ENCODE data around the gene PHACTR1.
"Not testable (repeated sequence)": the region's sequence is repeated elsewhere in the genome, so short reads cannot be mapped to it uniquely, and the experiment has no call there.

The PHACTR1 gene

DNA sequence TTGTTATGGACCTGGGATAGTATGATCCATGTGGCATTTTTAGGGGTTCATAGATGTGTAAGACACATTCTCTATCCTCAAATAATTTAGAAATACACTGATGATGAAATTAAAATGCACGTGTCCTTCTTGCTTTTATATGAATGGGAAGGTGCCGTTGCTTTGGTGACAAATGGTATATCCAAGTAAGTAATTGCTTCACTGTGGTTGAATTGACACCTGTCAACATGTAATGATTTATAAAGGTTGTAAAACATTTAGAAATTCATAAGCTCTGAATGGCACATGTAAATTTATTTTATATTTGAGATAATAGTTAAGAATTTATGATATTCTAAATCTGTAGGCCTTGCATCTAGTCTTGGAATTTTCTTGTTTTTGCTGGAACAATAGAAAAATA, 227.0 kb downstream of the PHACTR1 start:
- DNase-seq (ENCODE audit: low read depth), result no peak
- no peak overlapping the region for H3K4me3 ChIP-seq (ENCODE audit: low read length)
- no peak for TF ChIP-seq CTCF (conservative IDR thresholded peaks at IDR 0.05; ENCODE audit: low read depth, low read length)

- TF ChIP-seq CTCF (conservative IDR thresholded peaks at IDR 0.05; ENCODE audit: low read depth, low read length), result no peak
- no peak overlapping the region for H3K4me3 ChIP-seq (ENCODE audit: low read length)
- no peak for DNase-seq (ENCODE audit: low read depth)
Observed at GRCh38 chr6:12944001-12944400, 227.4 kb downstream of the PHACTR1 start.

- H3K4me3 ChIP-seq (ENCODE audit: low read length); DNase-seq (ENCODE audit: low read depth): not testable (repeated sequence)
Observed at GRCh38 chr6:12944528-12944927, 228.0 kb downstream of the PHACTR1 start.

- TF ChIP-seq CTCF (conservative IDR thresholded peaks at IDR 0.05; ENCODE audit: low read depth, low read length), result no peak
- DNase-seq (ENCODE audit: low read depth), result no peak
Observed at GRCh38 chr6:12947151-12947871, 230.7 kb downstream of the PHACTR1 start.

GRCh38 chr6:12947967-12948366, 231.4 kb downstream of the PHACTR1 start:
- DNase-seq (ENCODE audit: low read depth), result no peak
- no peak overlapping the region for H3K4me3 ChIP-seq (ENCODE audit: low read length)
- TF ChIP-seq CTCF (conservative IDR thresholded peaks at IDR 0.05; ENCODE audit: low read depth, low read length), result no peak

More at GRCh38 chr6:12947151-12947871, 230.7 kb downstream of the PHACTR1 start:
- no peak overlapping the region for H3K4me3 ChIP-seq (ENCODE audit: low read length)

GRCh38 chr6:12950976-12951375, 234.4 kb downstream of the PHACTR1 start:
- DNase-seq (ENCODE audit: low read depth), result no peak
- no peak overlapping the region for H3K4me3 ChIP-seq (ENCODE audit: low read length)
- TF ChIP-seq CTCF (conservative IDR thresholded peaks at IDR 0.05; ENCODE audit: low read depth, low read length), result no peak

- no peak for TF ChIP-seq CTCF (conservative IDR thresholded peaks at IDR 0.05; ENCODE audit: low read depth, low read length)
- H3K4me3 ChIP-seq (ENCODE audit: low read length), result no peak overlapping the region
- DNase-seq (ENCODE audit: low read depth), result no peak
Observed at GRCh38 chr6:12951415-12951814, 234.8 kb downstream of the PHACTR1 start.
